DMS153 treated with DMSO at 0.1 percent for 48 hours (cell line): Measurements from ENCODE around the gene FABP6.
"Not testable (repeated sequence)": the region's sequence is repeated elsewhere in the genome, so short reads cannot be mapped to it uniquely, and the experiment has no call there.

Experiments used
- DNase-seq: peaks from one replicate; lab custom pipeline; 2025; ENCODE audit not compliant: unreplicated experiment; lab: John Stamatoyannopoulos, UW

Gene FABP6, protein sequence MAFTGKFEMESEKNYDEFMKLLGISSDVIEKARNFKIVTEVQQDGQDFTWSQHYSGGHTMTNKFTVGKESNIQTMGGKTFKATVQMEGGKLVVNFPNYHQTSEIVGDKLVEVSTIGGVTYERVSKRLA

GRCh38 chr5:160229190-160229742 lies at the start of gene FABP6:
FABP6 (plus strand) TSS chr5:160229506; CDS start chr5:160229558, 52 bp downstream.
- DNase-seq, result no peak

DNA sequence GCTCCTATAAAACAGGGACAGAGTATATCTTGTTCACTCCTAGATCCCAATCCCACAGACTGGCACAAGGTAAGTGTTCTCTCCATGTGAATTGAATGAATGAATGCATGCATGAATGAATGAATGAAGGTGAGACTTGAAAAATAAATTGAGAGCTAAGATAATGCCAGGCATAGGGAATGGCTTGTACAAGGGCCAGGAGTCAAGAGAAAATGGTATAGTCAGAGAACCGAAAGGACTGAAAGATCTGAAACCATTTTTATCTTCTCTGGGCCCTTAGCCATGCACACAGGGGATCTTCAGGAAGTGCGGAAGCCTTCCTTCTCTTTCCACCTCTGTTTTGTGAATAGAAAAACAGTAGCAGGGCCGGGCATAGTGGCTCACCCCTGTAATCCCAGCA lies 48.4 kb upstream of the FABP6 start:
- DNase-seq, result no peak

- DNase-seq, result no peak
Observed at GRCh38 chr5:160181965-160182622, 47.2 kb upstream of the FABP6 start.

- no peak for DNase-seq
Observed at GRCh38 chr5:160183075-160183474, 46.2 kb upstream of the FABP6 start.

DNA sequence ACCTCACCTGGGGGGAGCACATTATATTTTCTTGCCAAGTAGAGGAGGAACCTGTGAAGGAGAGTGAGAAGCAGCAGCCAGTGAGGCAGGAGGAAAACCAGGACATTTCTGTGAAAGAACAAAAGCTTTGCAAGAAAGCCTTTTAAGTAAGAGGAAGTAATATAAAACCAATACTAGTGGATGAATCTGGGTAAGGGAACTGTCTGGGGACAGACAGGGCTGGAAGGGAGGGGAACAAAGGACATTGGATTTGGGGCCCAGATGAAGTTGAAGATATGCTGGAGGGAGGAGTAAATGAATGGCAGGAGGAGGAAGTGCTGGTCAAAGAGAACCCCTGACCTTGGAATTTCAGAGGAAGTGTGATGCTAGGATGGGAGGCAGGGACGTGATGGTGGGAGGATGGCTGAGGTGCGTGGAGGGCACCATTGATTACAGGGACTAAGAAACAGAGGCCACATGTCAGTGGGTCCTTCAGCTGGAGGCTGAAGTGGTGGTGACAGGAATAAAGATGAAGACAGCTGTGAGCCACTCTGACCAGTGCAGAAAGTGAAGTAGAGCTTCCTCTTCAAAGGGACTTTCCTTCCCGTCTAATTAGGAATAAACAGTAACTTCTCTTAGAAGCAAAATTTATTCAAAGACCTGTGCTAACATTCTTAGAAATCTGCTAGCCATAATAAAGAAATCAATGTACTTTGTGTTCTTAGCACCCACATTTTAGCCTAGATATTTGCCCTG lies 43.5 kb upstream of the FABP6 start:
- DNase-seq, result no peak

DNA sequence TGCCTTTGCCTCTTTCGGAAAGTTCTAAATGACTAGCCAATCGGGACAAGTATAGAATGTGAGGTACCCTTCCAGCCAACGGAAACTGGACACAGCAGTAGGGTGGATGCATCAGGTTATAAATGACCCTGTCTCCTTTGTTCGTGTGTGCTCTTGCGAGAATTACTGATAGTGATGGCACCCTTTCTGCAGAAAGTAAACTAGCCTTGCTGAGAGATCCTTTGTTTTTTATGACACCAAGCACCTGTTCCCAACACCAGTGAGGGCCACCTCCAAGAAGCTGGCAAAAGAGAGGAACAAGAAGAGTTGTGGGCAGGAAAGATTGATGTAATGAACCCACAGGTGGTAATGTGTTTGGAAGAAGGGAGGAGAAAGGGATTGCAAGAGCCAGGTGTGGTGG lies 42.8 kb upstream of the FABP6 start:
- DNase-seq, result no peak

DNA sequence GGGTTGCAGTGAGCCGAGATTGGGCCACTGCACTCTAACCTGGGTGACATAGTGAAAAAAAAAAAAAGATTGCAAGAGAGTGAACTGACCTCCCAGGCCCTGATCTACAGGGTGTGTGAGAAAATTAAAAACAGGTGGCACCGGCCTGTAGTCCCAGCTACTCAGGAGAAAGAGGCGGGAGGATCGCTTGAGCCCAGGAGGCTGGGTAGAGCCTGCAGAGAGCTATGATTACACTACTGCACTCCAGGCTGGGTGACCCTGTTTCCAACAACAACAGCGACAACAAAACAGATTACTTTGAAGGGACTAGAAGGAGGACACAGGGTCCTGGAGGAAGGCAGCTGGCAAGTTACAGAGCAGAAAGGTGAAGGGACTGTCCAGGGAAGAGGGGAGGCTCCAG lies 42.2 kb upstream of the FABP6 start:
- DNase-seq, result no peak

DNA sequence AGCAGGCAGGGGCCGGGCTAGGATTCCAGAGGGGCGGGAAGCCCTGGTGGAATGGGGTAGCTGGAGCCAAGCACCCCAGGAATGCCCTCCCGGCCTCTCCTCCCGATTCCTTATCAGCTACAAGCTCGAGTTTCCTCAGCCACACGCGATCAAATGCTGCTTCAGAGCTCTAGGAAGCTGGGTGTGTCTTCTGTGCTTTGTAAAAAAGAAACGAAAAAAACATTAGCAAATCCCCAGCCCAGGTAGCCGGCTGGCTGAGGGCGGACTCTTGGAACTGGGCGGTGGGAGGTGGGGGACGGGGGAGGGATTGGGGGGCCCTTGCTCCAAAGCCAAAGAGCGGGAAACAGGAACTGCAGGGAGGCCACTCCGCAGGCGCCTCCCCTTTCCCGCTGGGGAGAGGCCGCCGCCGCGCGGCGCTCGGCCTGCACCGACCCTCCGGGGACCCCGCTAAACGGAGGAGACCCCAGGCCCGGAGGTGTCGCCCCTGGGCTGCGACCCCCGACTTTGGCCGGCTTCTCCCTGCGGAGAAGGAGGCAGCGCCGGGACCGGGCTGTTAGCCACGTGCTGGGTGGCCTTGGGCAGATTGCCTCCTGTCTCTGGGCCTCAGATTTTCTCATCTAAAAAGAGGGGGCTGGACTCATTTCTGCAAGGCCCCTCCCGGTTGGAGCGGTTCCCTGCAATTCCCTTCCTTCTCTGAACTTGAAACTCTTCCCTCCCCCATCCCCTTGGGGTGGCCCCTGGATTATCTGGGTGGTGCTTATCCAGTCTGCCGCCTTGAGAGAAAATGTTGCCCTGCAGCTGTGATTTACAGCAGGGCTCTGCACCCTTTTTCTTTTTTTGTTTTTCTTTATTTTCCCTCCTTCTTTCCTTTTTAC lies 40.9 kb upstream of the FABP6 start:
- no peak for DNase-seq

GRCh38 chr5:160192424-160192823 lies 36.9 kb upstream of the FABP6 start:
- DNase-seq, result no peak

DNA sequence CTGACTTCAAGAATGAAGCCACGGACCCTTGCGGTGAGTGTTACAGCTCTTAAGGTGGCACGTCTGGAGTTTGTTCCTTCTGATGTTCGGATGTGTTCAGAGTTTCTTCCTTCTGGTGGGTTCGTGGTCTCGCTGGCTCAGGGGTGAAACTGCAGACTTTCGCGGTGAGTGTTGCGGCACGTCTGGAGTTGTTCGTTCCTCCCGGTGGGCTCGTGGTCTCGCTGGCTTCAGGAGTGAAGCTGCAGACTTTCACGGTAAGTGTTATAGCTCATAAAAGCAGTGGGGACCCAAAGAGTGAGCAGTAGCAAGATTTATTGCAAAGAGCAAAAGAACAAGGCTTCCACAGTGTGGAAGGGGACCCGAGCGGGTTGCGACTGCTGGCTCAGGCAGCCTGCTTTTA lies 36.2 kb upstream of the FABP6 start:
- DNase-seq, result not testable (repeated sequence)

DNA sequence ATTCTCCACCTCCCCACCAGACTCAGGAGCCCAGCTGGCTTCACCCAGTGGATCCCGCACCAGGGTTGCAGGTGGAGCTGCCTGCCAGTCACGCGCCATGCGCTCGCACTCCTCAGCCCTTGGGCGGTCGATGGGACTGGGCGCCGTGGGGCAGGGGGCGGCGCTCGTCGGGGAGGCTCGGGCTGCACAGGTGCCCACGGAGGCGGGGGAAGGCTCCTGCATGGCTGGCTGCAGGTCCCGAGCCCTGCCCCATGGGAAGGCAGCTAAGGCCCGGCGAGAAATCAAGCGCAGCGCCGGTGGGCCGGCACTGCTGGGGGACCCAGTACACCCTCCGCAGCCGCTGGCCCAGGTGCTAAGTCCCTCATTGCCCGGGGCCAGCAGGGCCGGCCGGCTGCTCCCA lies 35.5 kb upstream of the FABP6 start:
- DNase-seq, result not testable (repeated sequence)

- DNase-seq, result no peak
Observed at GRCh38 chr5:160197341-160198144, 31.8 kb upstream of the FABP6 start.

DNA sequence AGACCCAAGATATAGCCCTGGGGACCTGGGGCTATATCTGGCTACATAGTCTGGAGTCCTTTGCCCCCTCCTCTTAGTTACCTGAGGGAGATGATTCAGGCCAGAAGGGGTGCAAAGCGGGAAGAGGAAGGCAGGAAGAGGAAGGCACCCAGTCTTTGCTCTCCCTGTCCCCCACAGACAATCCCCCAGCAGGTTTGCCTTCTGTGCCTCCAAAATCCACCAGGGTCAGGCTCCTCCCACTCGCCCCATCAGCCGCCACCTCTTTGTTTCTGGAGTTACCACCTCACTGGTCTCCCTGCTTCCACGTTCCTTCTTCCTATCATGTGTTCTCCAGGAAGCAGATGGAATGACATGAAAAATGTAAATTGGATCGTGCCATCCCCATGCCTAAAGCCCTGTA lies 31.2 kb upstream of the FABP6 start:
- DNase-seq, result no peak

DNA sequence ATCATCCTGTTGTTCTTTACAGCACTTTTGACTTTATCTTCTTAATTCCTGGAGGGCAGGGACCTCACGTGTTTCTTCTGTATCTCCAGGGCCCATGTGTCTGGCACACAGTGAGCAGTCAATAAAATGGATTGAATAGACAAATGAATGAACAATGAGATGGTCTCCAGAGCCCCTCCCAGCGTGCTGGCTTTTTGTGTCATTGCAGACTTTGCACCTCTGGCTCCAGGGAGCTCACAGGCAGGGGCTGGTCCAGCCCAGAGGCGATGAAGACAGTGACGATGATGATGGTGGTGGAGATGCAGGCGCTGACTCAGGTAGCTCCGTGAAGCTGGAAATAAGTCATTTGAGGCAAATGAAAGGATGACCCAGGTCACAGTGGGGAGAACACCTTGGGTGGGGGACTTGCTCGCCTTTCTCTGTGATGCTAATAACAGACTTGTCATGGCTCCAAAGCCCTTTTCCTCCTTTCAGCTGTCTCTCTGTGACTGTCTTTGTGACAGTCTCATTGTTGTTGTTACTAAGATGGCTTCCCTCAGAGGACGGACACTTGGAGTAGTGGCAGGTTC lies 30.4 kb upstream of the FABP6 start:
- DNase-seq, result no peak

DNA sequence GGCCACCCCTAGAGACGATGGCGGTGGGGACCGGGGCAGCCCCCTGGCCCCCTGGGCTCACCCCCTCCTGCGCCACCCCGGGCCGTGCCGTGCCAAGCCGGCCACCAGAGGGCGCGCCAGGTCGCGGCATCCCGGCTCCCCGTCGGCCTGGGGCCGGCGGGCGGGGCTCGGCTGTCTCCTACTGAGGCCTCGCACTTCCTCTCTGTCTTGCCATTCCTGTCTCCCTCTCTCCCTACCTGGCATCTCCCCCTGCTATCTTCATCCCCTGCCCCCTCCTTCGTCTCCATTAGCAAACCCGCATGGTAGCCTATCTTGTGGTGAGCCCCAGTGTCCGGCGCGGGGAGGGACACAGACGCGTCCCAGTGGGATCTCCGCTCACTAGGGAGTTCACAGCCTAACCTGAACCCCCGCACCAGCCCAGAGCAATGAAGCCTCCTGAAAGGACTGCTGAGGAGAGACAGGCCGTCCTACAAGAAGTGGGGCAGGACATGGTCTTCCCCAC lies 29.8 kb upstream of the FABP6 start:
- DNase-seq, result peak; percentile 27

GRCh38 chr5:160207061-160207460 lies 22.2 kb upstream of the FABP6 start:
- DNase-seq, result no peak

DNA sequence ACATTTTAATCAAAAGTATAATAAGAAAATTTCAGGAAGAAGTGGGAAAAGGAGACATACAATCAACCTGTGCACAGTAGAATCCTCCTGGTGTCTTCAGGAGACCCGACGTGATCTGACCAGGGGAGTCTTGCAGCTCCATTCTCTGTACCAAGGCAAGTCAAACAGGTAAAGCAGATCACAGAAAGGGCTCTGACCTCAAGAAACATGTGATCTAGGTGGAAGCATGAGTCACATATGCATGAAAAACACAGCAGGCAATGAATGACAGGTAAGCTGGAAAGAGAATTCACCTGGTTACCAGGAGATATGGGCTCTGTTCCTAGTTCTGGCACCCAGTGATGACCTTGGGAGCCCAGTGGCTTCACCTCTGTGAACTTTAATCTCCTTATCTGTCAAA lies 19.4 kb upstream of the FABP6 start:
- no peak for DNase-seq

DNA sequence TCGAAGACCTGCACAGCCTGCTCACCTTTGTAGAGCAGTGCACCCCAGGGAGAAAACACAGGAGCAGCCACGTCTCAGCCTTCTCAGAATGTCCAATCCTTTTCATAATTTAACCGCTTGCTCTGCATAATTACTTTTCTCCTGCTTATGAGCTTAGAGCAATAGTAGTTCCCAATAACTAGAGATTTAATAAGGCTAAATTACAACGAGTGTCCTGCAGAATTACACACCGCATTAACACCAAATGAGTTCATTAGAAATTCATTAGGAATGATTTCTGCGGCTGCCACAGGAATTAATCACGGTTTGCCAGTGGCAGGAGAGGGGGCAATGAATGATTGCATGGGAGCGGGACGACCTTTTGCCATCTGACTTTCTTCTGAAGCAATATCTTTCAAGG lies 18.7 kb upstream of the FABP6 start:
- no peak for DNase-seq

- no peak for DNase-seq
Observed at GRCh38 chr5:160211352-160211751, 18.0 kb upstream of the FABP6 start.

- peak; percentile 11 for DNase-seq
Observed at GRCh38 chr5:160213537-160213936, 15.8 kb upstream of the FABP6 start.
